IMR-90 (cell line): ENCODE data around the gene C10orf120.

ENCODE experiments used
- BHLHE40 ChIP-seq: fragments of 150-350 bp; IDR thresholded peaks from 2 replicates; pipeline ENCODE4 v1.6.1; 2016; ENCODE audit warnings: mild to moderate bottlenecking, low read depth, low read length
- CEBPB ChIP-seq: IDR thresholded peaks from 2 replicates; pipeline ENCODE4 v1.6.1; 2012; ENCODE audit warnings: low read depth, low read length, improper control_type of control experiment
- CHD1 ChIP-seq: IDR thresholded peaks from 2 replicates; pipeline ENCODE4 v1.6.1; 2012; ENCODE audit warnings: low read depth, low read length, improper control_type of control experiment
- CTCF ChIP-seq: conservative IDR thresholded peaks from 2 replicates; pipeline ENCODE4 v1.5.1; 2012; ENCODE audit warnings: mild to moderate bottlenecking, low read depth, low read length, improper control_type of control experiment
- ELK1 ChIP-seq: fragments of 150-350 bp; IDR thresholded peaks from 2 replicates; pipeline ENCODE4 v1.6.1; 2016; ENCODE audit warnings: low read depth, mild to moderate bottlenecking, low read length, moderate library complexity, borderline replicate concordance
- MAFK ChIP-seq: IDR thresholded peaks from 2 replicates; pipeline ENCODE4 v1.6.1; 2012; ENCODE audit warnings: low read depth, low read length, improper control_type of control experiment
- POLR2A ChIP-seq: IDR thresholded peaks from 2 replicates; pipeline ENCODE4 v1.6.1; 2012; ENCODE audit warnings: mild to moderate bottlenecking, low read depth, low read length
- RAD21 ChIP-seq: IDR thresholded peaks from 2 replicates; pipeline ENCODE4 v1.6.1; 2012; ENCODE audit warnings: low read length, improper control_type of control experiment
- RFX5 ChIP-seq: IDR thresholded peaks from 2 replicates; pipeline ENCODE4 v1.8.0; 2012; ENCODE audit warnings: low read depth, mild to moderate bottlenecking, low read length, moderate library complexity
- SMC3 ChIP-seq: fragments of 150-350 bp; IDR thresholded peaks from 2 replicates; pipeline ENCODE4 v1.6.1; 2016; ENCODE audit warnings: low read depth, mild to moderate bottlenecking, antibody characterized with exemption, low read length, moderate library complexity
- USF2 ChIP-seq: fragments of 150-350 bp; IDR thresholded peaks from 2 replicates; pipeline ENCODE4 v1.6.1; 2017; ENCODE audit warnings: mild to moderate bottlenecking, antibody characterized with exemption, low read length, low read depth

- TF ChIP-seq USF2 = no peak
- no peak for TF ChIP-seq MAFK
- TF ChIP-seq SMC3 = no peak
- TF ChIP-seq CTCF = no peak
- no peak for TF ChIP-seq CEBPB
- TF ChIP-seq POLR2A = no peak
- TF ChIP-seq ELK1 = no peak
- no peak for TF ChIP-seq BHLHE40
- TF ChIP-seq CHD1 = no peak
- TF ChIP-seq RFX5 = no peak
- no peak for TF ChIP-seq RAD21
Measured at GRCh38 chr10:122701652-122702051, 2.0 kb upstream of the C10orf120 start.
